Calu3 (cell line): ENCODE data around the gene TMEM44. TPM values are rescaled to one million over a fixed set of nuclear protein-coding genes. Genes with fewer than 3 reads are reported as not detected.

Experiments used
- BruUV-seq: library from RNA; stranded (reverse); fragments of 400-500 nt; replicated peaks from 2 replicates; lab custom pipeline; 2021; lab: Mats Ljungman, UMichigan
- CTCF ChIA-PET: fragments of 300-600 bp; sonication (Branson Sonifier 250); formaldehyde crosslinking; loops from one replicate; lab custom pipeline; 2022; ENCODE audit warnings: antibody characterized with exemption; lab: Charles Lee
- DNase-seq: peaks from one replicate; pipeline ENCODE4 v3.0.0; 2022
- H3K27ac Mint-ChIP-seq: one replicate; pipeline ENCODE4 v1.8.0; 2022; ENCODE audit warnings: mixed read lengths; ENCODE audit not compliant: unreplicated experiment
- H3K27me3 Mint-ChIP-seq: one replicate; pipeline ENCODE4 v1.8.0; 2022; ENCODE audit warnings: mixed read lengths; ENCODE audit not compliant: unreplicated experiment
- H3K36me3 Mint-ChIP-seq: one replicate; pipeline ENCODE4 v1.8.0; 2022; ENCODE audit warnings: mild to moderate bottlenecking, moderate library complexity, mixed read lengths; ENCODE audit not compliant: insufficient read depth, unreplicated experiment
- H3K4me1 Mint-ChIP-seq: one replicate; pipeline ENCODE4 v1.8.0; 2022; ENCODE audit warnings: mild to moderate bottlenecking, low read depth, mixed read lengths; ENCODE audit not compliant: unreplicated experiment
- H3K4me3 Mint-ChIP-seq: one replicate; pipeline ENCODE4 v1.8.0; 2022; ENCODE audit warnings: mild to moderate bottlenecking, low read depth, moderate library complexity, mixed read lengths; ENCODE audit not compliant: unreplicated experiment
- H3K9me3 Mint-ChIP-seq: one replicate; pipeline ENCODE4 v1.8.0; 2022; ENCODE audit warnings: low read depth, mixed read lengths; ENCODE audit not compliant: unreplicated experiment
- intact Hi-C: fragments of 100-400 bp; cut with micrococcal nuclease; formaldehyde crosslinking; loops from one replicate; pipeline ENCODE4 v1.10.0; 2022; ENCODE audit not compliant: unreplicated experiment
- total RNA-seq: library from RNA; stranded (reverse); gene quantifications from 2 replicates; pipeline ENCODE4 v1.2.3, GENCODE V29; 2022
- TF ChIP-seq, protein P1 (sequence below): fragments of 200-600 bp; IDR thresholded peaks from one replicate; pipeline ENCODE4 v1.8.0; 2022; ENCODE audit warnings: antibody characterized with exemption; ENCODE audit not compliant: unreplicated experiment

Gene TMEM44
- total RNA-seq, 1 experiment from 2014 or later, result 52.6 TPM

DNA sequence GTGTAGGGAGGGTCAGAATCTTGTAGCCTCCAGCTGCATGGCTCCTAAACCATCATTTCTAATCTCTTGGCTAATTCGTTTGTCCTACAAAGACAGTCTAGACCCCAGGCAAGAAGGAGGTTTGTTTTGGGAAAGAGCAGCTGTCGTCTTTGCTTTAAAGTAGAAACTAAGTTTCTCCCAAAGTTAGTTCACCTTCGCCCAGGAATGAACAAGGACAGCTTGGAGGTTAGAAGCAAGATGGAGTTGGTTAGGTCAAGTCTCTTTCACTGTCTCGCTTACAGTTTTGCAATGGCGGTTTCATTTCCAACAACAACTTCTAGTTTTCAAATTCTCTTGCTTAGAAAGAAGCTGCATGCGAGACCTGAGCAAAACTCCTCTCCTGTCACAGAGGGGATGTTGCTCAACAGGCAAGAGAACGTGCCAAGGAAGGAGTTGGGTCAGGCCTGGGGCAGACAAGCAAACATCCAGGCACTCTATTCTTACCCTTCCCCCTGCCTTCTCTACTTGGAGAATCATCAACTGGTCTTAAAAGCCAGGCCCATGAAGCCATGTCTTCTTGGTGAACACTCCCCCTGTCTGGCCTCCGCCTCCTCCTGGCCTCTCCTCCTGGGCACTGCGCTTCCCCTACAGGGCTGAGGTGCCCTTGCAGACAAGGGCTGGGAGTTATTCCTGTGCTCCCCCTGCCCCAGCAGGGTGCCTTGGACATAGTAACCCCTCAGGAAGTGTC is 57.6 kb downstream of the TMEM44 start:
- H3K4me3 Mint-ChIP-seq, result no peak overlapping the region
- no peaks in the 10 kb centered on the region for H3K9me3 Mint-ChIP-seq
- no peak overlapping the region for H3K27ac Mint-ChIP-seq
- no peaks in the 10 kb centered on the region for H3K27me3 Mint-ChIP-seq
- CTCF ChIA-PET, result interaction anchor here (1.6 to 4.4 kb wide), 4 partner anchors 18 to 128 kb away, joined by 6 to 56 read pairs (median 12); no protein-coding TSS in a partner anchor
- peaks cover 73% of the 10 kb centered on the region for H3K4me1 Mint-ChIP-seq
- peak; percentile 17 for DNase-seq
- intact Hi-C loops, result no loop called here
- TF ChIP-seq, protein P1, sequence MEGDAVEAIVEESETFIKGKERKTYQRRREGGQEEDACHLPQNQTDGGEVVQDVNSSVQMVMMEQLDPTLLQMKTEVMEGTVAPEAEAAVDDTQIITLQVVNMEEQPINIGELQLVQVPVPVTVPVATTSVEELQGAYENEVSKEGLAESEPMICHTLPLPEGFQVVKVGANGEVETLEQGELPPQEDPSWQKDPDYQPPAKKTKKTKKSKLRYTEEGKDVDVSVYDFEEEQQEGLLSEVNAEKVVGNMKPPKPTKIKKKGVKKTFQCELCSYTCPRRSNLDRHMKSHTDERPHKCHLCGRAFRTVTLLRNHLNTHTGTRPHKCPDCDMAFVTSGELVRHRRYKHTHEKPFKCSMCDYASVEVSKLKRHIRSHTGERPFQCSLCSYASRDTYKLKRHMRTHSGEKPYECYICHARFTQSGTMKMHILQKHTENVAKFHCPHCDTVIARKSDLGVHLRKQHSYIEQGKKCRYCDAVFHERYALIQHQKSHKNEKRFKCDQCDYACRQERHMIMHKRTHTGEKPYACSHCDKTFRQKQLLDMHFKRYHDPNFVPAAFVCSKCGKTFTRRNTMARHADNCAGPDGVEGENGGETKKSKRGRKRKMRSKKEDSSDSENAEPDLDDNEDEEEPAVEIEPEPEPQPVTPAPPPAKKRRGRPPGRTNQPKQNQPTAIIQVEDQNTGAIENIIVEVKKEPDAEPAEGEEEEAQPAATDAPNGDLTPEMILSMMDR, result no peak
- H3K36me3 Mint-ChIP-seq, result peaks cover 13% of the 10 kb centered on the region
- BruUV-seq, result no TSS peak

DNA sequence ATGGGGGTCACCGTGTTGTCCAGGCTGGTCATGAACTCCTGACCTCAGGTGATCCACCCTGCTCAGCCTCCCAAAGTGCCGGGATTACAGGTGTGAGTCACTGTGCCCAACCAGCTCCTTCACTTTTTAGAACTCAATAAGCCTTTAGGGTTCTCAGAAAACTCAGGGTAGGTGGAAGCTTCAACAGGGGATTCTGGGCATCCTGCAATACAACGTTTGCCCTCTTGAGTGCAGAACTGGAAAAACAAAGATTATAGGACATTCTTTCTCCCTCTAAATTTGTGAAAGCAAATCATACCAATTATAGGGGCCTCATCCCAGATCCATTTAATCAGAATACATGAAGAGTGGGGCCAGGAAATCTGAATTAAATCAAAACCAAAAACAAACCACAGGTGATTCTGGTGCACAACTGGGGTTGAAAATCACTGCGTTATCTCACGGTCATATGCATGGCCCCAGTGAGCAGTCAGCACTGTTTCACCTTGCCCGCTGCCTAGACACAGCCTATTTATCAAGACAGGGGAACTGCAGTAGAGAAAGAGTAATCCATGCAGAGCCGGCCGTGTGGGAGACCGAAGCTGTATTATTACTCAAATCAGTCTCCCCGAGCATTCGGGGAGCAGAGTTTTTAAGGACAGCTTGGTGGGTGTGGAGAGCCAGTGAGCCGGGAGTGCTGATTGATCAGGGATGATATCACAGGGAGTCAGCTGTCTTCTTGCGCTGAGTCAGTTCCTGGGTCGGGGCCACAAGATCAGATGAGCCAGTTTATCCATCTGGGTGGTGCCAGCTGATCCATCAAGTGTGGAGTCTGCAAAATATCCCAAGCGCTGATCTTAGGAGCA is 58.4 kb downstream of the TMEM44 start:
- TF ChIP-seq, protein P1, result peak; percentile 14
- H3K4me1 Mint-ChIP-seq, result peaks cover 75% of the 10 kb centered on the region
- H3K4me3 Mint-ChIP-seq, result no peak overlapping the region
- H3K27ac Mint-ChIP-seq, result no peak overlapping the region
- peak; percentile 25 for DNase-seq
- intact Hi-C loops, result loop anchor here (1.0 kb wide), 1 partner anchor 103 kb away; no protein-coding TSS in a partner anchor
- H3K27me3 Mint-ChIP-seq, result no peaks in the 10 kb centered on the region
- no peaks in the 10 kb centered on the region for H3K9me3 Mint-ChIP-seq
- no TSS peak for BruUV-seq
- H3K36me3 Mint-ChIP-seq, result peaks cover 13% of the 10 kb centered on the region
- CTCF ChIA-PET, result interaction anchor here (1.3 to 4.4 kb wide), 7 partner anchors 19 to 127 kb away, joined by 3 to 56 read pairs (median 6); no protein-coding TSS in a partner anchor

DNA sequence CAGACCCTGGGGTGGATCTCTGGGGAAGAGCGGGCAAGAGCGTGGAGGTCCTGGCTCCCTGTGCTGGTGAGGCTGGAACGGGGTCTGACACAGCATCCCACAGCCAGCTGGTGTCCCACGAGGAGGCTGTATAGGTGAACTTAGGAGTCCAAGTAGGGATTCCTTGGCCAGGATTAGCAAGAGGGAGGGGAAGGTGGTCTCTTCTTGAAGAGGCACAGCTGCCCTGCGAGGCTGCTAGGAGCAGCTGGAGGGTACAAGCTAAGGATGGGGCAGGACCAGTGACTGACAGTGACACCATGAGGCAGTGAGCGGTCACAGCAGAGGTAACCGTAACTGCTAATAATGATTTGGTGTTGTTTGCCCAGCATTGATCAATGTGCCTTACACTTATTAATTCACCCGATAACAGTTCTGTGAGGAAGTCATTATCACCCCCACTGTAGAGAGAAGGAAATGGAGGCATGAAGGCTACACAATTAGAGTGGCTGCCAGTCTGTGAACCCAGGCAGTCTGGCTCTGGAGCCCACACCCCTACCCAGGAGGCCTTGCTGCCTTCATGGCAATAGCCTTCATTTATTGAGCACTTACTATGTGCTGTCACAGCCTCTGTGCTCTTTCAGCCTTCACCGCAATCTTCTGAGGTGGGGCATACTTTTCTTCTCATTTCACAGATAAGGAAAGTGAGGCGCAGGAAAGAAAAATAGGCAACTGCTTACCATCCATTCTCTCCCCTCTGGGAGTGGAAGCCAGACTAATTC is 59.4 kb downstream of the TMEM44 start:
- intact Hi-C loops, result loop anchor here (1.0 to 2.0 kb wide), 2 partner anchors 37 to 102 kb away; no protein-coding TSS in a partner anchor
- peaks cover 70% of the 10 kb centered on the region for H3K4me1 Mint-ChIP-seq
- H3K4me3 Mint-ChIP-seq, result no peak overlapping the region
- H3K36me3 Mint-ChIP-seq, result peaks cover 13% of the 10 kb centered on the region
- DNase-seq, result peak; percentile 69
- TF ChIP-seq, protein P1, result peak; percentile 78
- no peaks in the 10 kb centered on the region for H3K27me3 Mint-ChIP-seq
- CTCF ChIA-PET, result interaction anchor here (0.6 to 4.4 kb wide), 16 partner anchors 20 to 126 kb away, joined by 3 to 56 read pairs (median 4); no protein-coding TSS in a partner anchor
- H3K27ac Mint-ChIP-seq, result no peak overlapping the region
- no TSS peak for BruUV-seq
- H3K9me3 Mint-ChIP-seq, result no peaks in the 10 kb centered on the region
